SKM-1 treated with dmso at 0.1 percent for 144 hours (cell line): Measurements from ENCODE around the gene DNAJA2.
"Not testable (repeated sequence)": the region's sequence is repeated elsewhere in the genome, so short reads cannot be mapped to it uniquely, and the experiment has no call there.

Source experiments
- DNase-seq: peaks from one replicate; lab custom pipeline; 2025; ENCODE audit not compliant: unreplicated experiment; lab: John Stamatoyannopoulos, UW

The DNAJA2 gene

DNA sequence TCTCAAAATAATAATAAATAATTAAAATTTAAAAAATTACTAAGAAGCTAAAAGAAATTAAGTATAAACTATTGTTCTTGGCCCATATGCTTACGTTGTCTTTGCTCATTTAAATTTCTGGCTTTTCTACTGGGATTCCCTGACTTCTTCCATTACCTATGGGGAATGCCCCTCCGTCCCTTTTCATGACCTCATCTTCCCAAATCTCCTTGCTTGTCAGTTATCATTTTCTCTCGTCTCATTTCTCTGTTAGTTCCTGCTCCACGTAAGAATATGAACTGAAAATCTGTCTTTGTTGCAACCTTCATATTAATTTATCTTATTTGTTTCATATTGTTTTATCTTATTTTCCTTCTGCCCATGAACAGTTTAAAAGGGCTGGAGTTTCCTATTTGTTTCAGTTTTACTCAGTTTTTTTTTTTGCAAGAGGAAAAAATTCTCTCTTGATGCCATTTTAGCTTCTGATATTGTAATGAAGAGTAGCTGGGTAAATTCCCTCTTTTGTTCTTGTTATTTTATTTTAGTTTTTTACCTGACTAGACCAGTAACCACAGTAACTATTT, 2.5 kb upstream of the DNAJA2 start:
- no peak for DNase-seq

DNA sequence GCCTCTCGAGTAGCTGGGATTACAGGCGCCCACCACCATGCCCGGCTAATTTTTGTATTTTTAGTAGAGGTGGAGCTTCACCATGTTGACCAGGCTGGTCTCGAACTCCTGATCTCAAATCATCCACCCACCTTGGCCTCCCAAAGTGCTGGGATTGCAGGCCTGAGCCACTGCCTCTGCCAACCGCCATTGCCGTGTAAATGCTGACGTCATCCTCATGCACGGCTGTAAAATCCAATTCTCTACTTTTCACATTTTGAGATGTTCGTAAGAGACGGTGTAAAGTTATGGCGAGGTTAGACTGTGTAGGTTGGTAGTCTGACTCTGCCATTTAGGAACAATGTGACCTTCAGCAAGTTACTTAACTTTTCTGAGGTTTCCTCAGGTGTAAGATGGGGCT, 1.7 kb upstream of the DNAJA2 start:
- no peak for DNase-seq

- no peak for DNase-seq
Measured at GRCh38 chr16:46974352-46974751, 878 bp upstream of the DNAJA2 start.

DNA sequence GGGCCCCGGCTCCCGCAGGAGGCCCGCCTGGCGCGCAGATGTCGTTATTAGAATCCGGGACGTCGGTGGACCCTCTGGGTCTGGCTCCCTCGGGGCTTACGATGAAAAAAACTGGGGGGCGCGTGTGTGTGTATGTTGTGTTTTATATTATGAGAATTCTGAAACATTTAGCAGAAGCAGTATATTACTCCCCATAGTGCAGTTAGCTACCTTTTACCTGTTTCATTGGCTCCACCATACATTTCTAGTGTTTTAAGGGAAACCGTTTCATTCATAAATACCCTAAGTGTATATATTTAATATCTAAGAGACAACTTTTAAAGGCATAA, 486 bp upstream of the DNAJA2 start:
- DNase-seq, result no peak

GRCh38 chr16:46972429-46973206, 856 bp downstream of the DNAJA2 start:
- no peak for DNase-seq

DNA sequence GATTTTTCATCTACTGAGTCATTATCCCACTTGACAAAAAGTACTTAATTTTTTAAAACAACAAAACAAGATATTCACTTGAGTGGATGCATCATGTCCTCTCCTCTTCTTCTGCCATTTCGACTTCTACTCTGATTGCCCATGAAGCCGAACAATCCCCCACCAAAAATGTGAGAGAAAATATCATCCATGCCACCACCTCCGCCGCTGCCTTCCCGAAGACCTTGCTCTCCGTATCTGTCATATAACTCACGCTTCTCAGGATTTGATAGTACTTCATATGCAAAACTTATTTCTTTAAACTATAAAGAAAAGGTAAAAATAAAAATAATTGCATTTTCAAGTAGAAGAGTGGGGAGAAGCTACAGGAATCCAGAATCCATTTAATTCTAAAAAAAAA, 2.2 kb downstream of the DNAJA2 start:
- no peak for DNase-seq

GRCh38 chr16:46970089-46970488, 3.4 kb downstream of the DNAJA2 start:
- no peak for DNase-seq

GRCh38 chr16:46968063-46968435, 5.4 kb downstream of the DNAJA2 start:
- DNase-seq, result no peak

GRCh38 chr16:46962629-46963028, 10.8 kb downstream of the DNAJA2 start:
- DNase-seq, result no peak

DNA sequence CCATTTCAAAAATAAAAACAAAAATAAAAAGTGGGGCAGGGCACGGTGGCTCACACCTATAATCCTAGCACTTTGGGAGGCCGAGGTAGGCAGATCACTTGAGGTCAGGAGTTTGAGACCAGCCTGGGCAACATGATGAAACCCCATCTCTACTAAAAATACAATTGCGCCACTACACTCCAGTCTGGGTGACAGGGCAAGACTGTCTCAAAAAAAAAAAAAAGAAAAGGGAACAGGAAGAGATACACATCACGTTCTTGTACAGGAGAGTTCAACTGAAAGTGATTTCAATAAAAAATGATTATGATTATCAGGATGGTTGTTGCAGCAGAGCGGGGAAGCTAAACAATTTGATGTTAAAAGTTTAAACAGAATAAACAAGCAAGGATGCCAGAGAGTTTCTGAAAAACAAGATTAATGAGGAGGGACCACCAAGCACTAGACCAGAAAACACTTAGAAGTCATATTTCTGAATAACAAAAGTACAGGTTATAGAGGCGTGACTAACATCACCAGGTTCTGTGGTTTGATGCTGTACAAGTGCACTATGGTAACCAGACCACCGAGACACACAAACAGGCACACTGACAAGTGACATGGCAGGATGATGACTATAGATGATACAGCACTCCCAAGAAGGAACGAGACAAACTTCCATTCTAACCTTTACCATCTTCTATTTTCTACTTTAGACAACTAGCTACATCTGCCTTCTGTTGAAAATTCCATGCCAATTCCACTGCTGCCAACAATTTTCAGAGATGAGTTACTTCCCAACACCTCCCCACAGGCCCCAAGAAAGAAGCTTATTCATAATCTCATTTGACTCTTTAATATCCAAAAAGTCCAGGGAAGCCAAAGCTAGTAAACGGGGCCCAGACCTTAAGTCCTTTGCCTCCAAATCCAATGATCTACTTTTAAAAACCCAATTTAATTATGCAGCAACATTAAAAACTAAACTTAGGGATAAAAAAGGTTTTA, 11.8 kb downstream of the DNAJA2 start:
- DNase-seq, result peak; percentile 73

DNA sequence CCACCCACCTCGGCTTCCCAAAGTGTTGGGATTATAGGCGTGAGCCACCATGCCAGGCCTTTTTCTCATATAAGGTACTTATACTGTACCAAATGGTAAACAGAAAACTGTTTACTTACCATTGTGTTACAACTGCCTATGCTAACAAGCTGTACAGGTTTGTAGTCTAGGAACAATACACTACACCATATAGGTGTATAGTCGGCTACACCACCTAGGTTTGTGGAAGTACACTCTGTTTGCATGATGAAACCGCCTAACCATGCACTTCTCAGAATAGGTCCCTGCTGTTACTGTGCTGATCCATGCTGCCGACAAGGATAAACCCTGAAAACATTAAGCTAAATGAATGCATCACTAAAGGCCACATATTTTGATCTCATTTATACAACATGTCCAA, 18.9 kb downstream of the DNAJA2 start:
- DNase-seq, result no peak

- no peak for DNase-seq
Measured at GRCh38 chr16:46950009-46950408, 23.5 kb downstream of the DNAJA2 start.

GRCh38 chr16:46949241-46949892, 24.1 kb downstream of the DNAJA2 start:
- DNase-seq, result no peak

- no peak for DNase-seq
Measured at GRCh38 chr16:46948548-46949166, 24.8 kb downstream of the DNAJA2 start.

- peak; percentile 62 for DNase-seq
Measured at GRCh38 chr16:46947900-46948547, 25.4 kb downstream of the DNAJA2 start.

DNA sequence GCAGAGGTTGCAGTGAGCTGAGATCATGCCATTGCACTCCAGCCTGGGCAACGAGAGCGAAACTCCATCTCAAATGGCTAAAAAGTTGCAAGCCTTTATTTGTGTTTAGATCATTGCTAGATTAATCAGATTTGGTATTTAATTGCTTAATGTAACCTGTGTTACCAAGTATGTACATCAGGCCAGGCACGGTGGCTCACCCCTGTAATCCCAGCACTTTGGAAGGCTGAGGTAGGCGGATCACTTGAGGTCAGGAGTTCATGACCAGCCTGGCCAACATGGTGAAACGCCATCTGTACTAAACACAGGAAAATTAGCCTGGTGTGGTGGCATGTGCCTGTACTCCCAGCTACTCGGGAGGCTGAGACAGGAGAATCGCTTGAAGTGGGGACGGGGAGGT, 28.8 kb downstream of the DNAJA2 start:
- DNase-seq, result not testable (repeated sequence)

DNA sequence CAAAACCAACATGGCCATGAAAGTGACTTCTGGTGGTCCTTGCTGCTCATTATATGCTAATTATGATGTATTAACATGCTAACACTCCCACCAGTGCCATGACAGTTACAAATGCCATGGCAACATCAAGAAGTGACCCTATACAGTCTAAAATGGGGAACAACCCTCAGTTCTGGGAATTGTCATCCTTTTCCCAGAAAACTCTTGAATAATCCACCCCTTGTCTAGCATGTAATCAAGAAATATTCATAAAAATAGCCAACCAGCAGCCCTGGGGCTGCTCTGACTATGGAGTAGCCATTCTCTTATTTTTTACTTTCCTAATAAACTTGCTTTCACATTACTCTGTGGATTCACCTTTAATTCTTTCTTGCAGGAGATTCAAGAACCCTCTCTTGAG, 35.9 kb downstream of the DNAJA2 start:
- DNase-seq, result no peak

DNA sequence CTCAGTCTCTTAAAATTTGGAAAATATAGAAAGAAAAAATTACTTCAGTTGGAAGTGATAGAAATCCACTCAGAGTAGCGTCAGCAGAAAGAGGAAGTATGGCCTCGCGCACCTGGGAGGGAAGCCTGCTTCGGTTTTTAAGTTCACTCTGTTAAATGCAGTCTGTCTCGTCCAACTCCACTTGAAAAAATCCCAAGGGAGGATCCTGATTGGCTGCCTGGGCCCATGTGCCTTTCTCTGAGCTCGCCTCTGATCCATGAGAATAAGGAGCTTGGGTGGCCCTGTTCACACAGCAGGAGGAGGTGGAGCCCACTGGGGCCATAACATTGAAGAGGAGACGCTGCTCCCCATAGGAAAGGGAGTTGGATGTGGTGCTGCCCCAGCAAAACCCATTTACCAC, 40.7 kb downstream of the DNAJA2 start:
- no peak for DNase-seq

DNA sequence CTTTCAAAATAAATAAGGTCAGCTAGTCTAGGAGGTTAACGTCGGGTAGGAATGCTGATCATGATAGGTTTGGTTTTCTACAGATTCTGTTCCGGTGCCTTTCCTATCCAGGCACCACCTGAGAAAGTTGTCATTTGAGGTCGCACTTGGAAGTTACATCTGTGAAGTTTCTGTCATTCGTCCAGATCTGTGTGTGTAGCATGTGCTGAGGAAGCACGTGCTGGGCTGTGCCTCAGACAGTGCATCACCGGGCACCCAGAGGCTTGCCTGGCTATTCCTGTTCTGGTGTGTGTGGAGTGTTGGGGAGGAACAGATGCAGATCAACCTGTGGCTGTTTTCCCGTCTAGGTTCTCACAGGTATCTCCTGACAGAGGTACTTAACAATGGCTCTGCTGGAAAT, 42.6 kb downstream of the DNAJA2 start:
- no peak for DNase-seq
